ENCODE measurements around the gene DPH3.
A peak's percentile ranks its signal among the peaks of the same experiment; 100 is the strongest.

DPH3 gene

GRCh38 chr3:16290007-16290826 lies 25.5 kb upstream of the DPH3 start:
- DNase-seq: peak; percentile 44

DNA sequence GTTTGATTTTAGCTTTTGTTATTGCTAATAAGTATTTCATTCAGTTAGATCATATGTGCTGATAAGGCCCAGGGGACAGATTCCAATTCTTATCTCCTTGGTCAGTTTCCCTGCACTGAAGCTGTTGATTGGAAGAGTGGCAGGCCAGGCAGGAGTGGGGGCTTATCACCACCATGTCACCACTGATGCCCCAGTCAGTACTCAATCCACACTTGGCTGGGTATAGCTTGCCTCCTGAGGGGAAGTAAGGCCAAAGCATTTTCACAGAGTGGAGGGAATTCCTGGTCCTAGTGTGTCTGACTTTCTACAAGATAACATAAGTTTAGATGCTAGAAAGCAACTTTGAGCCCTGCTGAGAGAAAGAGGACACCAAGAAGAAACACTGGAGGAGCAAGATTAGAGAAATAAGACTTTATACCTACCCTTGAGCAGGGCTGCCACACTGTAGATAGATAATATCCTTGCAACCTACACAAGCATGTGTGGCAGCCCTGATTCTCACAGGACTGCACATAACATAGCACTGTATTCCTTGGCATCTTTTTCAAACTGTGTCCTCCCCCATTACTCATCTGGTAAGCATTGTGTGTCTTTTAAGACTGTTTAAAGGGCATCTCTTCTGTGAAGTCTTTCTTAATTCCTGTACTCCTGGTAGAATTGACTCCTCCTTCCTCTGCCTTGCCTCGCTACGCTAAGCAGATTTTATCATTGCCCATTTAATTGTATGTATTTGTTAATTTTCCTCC lies 24.6 kb upstream of the DPH3 start:
- DNase-seq: no peak

DNA sequence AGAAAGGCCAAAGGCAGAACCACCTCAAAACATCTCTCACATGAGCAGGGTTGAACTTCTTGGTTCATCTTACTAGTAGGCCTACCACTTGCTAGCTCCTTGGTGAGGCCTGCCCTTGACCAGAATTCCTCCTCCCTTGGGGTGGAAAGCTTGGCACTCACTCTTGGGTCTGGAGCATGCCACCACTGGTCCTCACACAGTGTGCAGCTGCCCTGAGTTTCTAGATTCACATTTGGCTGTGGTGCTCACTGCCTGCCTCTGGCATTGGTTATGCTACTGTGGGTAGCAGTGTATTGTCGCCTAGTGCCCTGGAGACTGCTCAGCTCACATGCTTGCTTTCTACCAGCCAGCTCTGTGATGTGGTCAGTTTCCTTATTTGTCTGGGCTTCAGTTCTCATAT lies 23.9 kb upstream of the DPH3 start:
- DNase-seq: no peak

DNA sequence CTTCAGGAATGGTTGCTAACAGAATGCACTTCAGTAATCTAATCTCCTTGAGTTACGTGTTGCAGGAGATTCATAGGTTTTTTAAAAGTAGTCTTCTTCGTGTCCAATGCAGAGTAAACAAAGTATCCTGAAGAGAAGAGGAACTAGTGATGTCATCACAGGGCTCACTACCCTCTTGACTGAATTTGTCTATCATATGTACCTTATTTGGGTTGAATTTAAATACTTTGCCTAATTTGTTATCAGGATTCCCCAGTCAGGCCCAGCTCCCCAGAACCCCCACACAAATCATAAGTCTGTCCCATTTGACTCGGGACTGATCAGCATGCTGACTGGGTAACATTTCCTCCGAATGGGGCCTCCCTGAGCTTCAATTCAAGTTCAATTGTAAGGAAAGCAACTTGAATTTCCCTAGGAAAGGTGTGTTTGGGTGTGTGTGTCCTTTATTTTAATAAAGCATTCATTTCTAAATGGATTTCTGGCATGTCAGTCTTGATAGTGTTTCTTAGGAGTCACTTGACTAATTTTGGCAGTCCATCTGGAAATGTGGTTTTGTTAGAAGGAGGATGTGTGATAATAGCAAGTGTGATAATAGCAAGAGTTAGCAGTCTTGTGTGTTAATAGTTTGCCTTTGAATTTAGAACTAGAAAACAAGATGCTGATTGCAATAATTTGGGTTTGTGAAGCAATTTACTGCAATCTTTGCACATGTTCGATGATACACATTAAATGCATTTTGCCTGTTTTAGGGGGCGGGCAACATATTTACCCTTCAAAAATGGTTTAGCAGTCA lies 22.2 kb upstream of the DPH3 start:
- DNase-seq: no peak

GRCh38 chr3:16286161-16286560 lies 21.4 kb upstream of the DPH3 start:
- no peak for DNase-seq

DNA sequence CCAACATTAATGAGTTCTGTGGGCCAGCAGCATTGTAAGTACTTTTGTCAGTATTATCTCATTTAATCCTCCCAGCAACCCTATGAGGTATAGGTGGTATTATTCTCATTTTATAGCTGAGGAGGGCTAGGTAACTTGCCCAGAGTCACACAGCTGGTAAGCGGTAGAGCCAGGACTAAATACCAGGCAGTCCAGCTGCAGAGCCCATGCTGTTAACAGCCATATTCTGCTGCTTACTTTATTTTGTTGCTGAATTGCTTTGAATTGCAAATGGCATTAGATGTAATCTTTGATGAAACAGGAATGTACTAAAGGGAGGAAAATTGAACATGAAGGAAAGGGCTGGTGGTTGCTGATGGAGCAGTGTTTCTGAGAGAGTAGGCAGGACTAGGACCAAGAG lies 19.9 kb upstream of the DPH3 start:
- DNase-seq: no peak

DNA sequence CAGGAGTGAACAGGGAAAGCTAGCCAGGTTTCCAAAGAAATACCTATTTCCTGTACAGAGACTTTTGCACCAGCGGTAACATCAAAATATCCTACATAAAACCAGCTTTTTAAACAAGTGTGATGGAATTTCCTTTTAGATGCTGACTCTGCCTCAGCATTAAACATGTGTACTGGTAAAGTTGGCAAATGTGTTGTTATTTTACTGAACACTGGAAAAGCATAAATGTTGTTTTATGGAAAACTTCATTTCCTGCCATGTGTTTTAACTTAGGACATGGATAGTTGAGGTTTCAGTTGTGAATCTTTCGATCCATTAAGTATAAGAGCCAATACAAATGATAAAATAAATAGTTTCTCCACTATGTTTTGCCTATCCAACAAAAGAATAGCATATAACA lies 15.9 kb upstream of the DPH3 start:
- DNase-seq: no peak

GRCh38 chr3:16279010-16279801 lies 14.5 kb upstream of the DPH3 start:
- no peak for DNase-seq

DNA sequence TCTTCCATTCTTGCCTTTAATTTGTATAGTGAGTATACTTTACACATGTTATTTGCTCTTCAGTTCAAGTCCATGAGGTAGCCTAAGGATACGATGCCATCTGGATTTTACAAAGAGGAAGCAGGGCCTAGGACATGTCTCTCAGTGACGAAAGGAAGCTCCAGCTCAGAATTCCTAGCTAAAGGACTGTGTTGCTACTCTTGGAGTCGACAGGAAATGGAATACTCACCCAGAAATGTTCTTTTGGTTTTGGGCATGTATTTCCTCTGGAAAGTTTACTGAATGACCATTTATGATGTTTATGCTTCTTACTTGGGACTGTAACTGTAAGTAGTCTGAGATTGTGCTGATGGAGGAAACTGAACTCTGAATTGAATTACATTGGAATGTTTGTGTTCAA lies 12.7 kb upstream of the DPH3 start:
- no peak for DNase-seq

- no peak for DNase-seq
Observed at GRCh38 chr3:16273867-16274266, 9.1 kb upstream of the DPH3 start.

GRCh38 chr3:16272588-16272987 lies 7.8 kb upstream of the DPH3 start:
- DNase-seq: no peak

GRCh38 chr3:16270855-16271254 lies 6.1 kb upstream of the DPH3 start:
- no peak for DNase-seq

DNA sequence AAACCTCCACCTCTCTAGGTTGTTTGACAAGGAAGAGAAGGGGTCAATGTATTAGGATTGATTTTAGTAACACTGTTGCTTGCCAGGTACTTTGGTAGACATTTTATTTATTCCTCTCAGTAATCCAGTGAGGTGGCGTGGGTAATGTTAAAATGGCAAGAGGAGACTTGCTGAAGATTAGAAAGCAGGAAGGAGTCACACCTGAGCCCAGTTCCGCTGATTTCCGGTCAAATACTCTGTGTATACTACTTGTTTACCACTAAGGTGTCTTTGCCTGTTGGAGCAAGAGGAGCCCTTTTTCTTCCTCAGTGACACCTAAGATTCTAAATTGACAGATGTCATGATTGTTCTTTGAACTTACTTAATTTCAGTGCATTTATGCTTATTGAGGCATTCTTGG lies 2.0 kb upstream of the DPH3 start:
- DNase-seq: no peak

- no peak for DNase-seq
Observed at GRCh38 chr3:16265455-16265786, 678 bp upstream of the DPH3 start.

DNA sequence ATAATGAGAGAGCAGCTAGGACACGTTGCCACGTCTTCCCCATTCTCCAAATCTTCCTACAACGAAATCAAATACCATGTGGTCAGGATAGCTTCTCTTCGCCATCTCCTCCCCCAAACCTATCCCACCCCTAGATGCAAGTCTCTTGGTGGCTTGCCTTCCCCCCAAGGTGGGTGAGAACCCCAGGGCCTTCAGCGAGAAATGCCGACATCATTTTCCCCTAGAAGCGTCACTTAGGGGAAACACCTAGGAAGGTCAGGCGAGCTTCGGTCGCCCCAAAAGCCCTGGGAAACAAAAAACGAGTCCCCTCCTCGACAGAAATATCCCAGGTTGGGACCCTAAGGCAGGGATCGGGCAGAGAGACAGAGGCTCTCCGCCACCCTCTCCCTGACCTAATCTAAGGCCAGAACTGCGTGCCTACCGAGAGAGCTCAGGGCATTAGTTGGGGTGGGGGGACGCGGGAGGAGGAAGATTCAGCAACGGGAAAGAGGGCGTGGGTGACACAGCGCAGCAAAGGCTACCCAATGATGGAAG lies 502 bp downstream of the DPH3 start:
- peak; percentile 36 for DNase-seq

DNA sequence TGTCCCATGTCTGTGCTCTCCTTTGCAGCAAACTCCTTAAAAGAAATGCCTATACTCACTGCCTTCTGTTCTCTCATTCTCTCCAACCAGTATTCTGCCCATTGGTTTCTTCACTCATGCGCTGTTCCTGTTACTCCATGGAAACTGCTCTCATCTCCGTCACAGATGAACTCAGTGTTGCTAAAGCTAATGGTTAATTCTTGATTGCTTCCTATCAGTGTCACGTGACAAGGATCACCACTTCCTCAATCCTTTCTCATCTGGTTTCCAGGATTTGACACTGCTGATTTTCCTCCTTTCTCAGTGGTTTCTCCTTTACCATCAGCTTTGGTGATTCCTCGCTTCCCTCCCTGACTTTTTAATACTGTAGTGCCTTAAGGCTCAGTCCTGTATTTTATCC lies 2.6 kb downstream of the DPH3 start:
- no peak for DNase-seq

DNA sequence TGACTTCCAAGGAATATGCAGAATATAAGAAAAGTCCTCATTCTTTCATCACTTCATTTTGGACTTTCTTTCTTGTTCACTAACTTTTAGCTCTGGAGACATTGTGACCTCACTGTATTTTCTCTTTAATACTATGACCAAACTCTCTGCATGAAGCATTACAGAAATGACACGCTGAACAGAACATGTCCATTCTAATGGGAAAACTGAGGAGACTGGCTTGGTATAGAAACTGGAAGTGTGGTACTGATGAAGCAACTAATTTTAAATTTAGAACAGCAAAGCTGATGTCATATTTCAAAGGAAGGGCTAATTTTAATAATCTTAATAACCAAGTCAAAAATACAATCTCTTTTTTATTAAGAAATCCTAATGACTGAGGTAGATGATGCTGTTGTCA lies 4.7 kb downstream of the DPH3 start:
- no peak for DNase-seq

DNA sequence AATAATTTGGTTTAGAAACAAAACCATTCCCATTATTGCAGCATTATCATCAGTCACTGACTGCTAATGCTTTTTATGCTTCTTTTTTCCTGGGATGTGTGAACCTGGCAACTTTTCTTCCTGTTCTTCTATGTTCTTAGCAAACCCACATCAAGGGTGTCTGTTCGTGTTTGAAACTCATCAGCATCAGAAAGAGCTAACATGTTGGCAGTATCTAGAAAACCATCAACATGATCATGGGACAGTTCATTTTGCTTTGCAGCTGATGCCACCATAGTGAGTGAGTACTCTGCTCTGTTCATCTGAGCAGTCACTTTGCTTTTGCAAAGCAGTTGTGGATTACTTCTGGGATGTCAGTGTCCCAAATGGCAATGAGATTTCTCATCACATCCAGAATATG lies 5.9 kb downstream of the DPH3 start:
- DNase-seq: no peak

- DNase-seq: no peak
Observed at GRCh38 chr3:16258177-16258576, 6.6 kb downstream of the DPH3 start.

DNA sequence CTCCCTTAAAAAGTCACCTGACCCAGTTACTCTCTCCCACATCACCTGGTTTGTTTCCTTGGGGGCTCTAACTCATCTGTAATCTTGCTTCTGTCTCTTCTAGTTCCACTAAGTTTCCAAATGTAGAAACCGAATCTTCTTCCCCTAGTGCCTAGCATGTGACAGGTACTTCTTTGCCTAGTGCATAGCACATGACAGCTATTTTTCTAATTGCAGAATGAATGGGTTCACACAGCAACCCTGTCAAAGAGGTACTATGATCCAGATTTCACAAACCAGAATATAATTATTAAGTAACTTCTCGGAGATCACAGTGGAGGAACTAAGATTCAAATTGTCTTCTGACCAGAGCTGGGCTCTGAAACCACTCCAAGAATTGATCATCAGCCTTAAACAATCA lies 7.4 kb downstream of the DPH3 start:
- no peak for DNase-seq

- no peak for DNase-seq
Observed at GRCh38 chr3:16255726-16256125, 9.0 kb downstream of the DPH3 start.

DNA sequence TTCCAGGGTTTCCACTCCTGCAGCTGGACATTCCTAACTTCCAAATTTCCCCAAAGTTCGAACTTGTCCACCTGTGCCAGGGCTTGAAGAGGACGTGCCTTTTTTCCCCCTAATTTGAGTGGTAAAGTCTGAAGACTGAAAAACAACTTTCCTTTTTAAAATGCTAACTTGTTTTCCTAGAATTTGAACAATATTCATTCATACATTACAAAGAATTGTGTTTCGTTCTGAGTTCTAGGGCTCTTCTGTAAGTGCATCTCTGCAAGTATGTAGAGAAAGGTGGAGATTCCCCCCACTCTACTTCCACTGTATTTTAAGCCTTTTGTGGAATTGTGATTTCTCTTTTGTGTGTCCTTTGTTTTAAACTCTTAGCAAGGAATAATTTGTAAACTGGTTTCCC lies 9.4 kb downstream of the DPH3 start:
- DNase-seq: no peak

- DNase-seq: no peak
Observed at GRCh38 chr3:16254916-16255315, 9.8 kb downstream of the DPH3 start.

Measured in femur (tissue), 1 donor.